Endothelial cell of umbilical vein (primary cell): ENCODE results near the gene ZNF79. TPM values are rescaled to one million over a fixed set of nuclear protein-coding genes. Genes with fewer than 3 reads are reported as not detected.

Source experiments
- BruUV-seq: library from RNA; stranded (reverse); fragments of 400-500 nt; replicated peaks from 2 replicates; lab custom pipeline; 2021; lab: Mats Ljungman, UMichigan
- CTCF ChIA-PET: fragments of 300-600, 350-600 bp; sonication (Branson Sonifier 250); formaldehyde crosslinking; loops from one replicate; lab custom pipeline; 2021; ENCODE audit warnings: antibody characterized with exemption, inconsistent platforms; lab: Charles Lee
- POLR2A ChIA-PET: fragments of 300-600, 350-600 bp; sonication (Branson Sonifier 250); formaldehyde crosslinking; loops from one replicate; lab custom pipeline; 2021; ENCODE audit warnings: antibody characterized with exemption, inconsistent platforms; lab: Charles Lee
- DNase-seq: peaks from one replicate; pipeline ENCODE4 v3.0.0-alpha.2; 2011; ENCODE audit warnings: low read depth, low spot score
- FAIRE-seq: peaks from 2 replicates; lab custom pipeline; 2011; peaks lifted over from hg19 to GRCh38; lab: Jason Lieb, UNC
- H2AFZ ChIP-seq: 2 replicates; pipeline ENCODE4 v1.6.0; 2012; ENCODE audit warnings: low read depth, low read length, control low read depth, inconsistent platforms
- H3K27ac ChIP-seq: 2 replicates; pipeline ENCODE4 v1.5.1; 2011; ENCODE audit warnings: low read depth, mild to moderate bottlenecking, control low read depth, low read length, moderate library complexity; ENCODE audit not compliant: insufficient read depth
- H3K27me3 ChIP-seq, 2 experiments: 2 replicates each; pipeline versions ENCODE4 v1.6.0 to v1.6.1; 2011; ENCODE audit warnings: low read length in 2 of 2, mixed read lengths in 1 of 2; ENCODE audit not compliant: control insufficient read depth in 2 of 2, insufficient read depth in 2 of 2
- H3K36me3 ChIP-seq, 2 experiments: 2 replicates in 1 of 2; 3 replicates in 1 of 2; pipeline ENCODE4 v1.5.1; 2011; ENCODE audit warnings: low read length in 2 of 2, mild to moderate bottlenecking in 1 of 2, moderate library complexity in 1 of 2; ENCODE audit not compliant: control insufficient read depth in 2 of 2, insufficient read depth in 2 of 2; ENCODE audit errors: extremely low read depth in 1 of 2
- H3K4me1 ChIP-seq: 3 replicates; pipeline ENCODE4 v1.5.1; 2011; ENCODE audit warnings: mild to moderate bottlenecking, low read length; ENCODE audit not compliant: control insufficient read depth, insufficient read depth; ENCODE audit errors: extremely low read depth
- H3K4me2 ChIP-seq: 2 replicates; pipeline ENCODE4 v1.6.1; 2011; ENCODE audit warnings: low read length, control low read depth, mixed read lengths; ENCODE audit not compliant: insufficient read depth
- H3K4me3 ChIP-seq, 3 experiments: fragments of 200-600 bp in 1 of 3; sonication (generic), shearing (Covaris generic) in 1 of 3; replicated peaks in 1 of 3; 2 replicates each; pipeline ENCODE4 v1.5.1; 2011 to 2016; ENCODE audit warnings: control low read depth in 3 of 3, low read length in 3 of 3, mild to moderate bottlenecking in 2 of 3, inconsistent platforms in 1 of 3, low read depth in 1 of 3, moderate library complexity in 1 of 3; ENCODE audit not compliant: insufficient read depth in 1 of 3
- H3K79me2 ChIP-seq: 2 replicates; pipeline ENCODE4 v1.6.0; 2012; ENCODE audit warnings: low read length, inconsistent platforms; ENCODE audit not compliant: control insufficient read depth, insufficient read depth
- H3K9ac ChIP-seq: replicated peaks from 2 replicates; pipeline ENCODE3; 2011; ENCODE audit warnings: low read length, control low read depth; ENCODE audit not compliant: insufficient read depth; ENCODE audit errors: extremely low read depth
- H3K9me1 ChIP-seq: replicated peaks from 3 replicates; pipeline ENCODE4 v1.6.0; 2011; ENCODE audit warnings: mild to moderate bottlenecking, low read length; ENCODE audit not compliant: control insufficient read depth, insufficient read depth; ENCODE audit errors: extremely low read depth
- H3K9me3 ChIP-seq: replicated peaks from 2 replicates; pipeline ENCODE4 v1.5.1; 2012; ENCODE audit warnings: low read length, inconsistent platforms; ENCODE audit not compliant: control insufficient read depth, insufficient read depth
- H4K20me1 ChIP-seq: replicated peaks from 2 replicates; pipeline ENCODE3; 2011; ENCODE audit warnings: mild to moderate bottlenecking, low read length; ENCODE audit not compliant: control insufficient read depth, insufficient read depth; ENCODE audit errors: extremely low read depth
- CTCF ChIP-seq, 2 donors: IDR thresholded peaks; 1 replicate in 1 of 2; 2 replicates in 1 of 2; pipeline ENCODE4 v1.5.1; 2011; ENCODE audit warnings: low read length in 2 of 2, mild to moderate bottlenecking in 2 of 2, moderate library complexity in 2 of 2, control low read depth in 1 of 2, inconsistent platforms in 1 of 2, low read depth in 1 of 2; ENCODE audit not compliant: insufficient read depth in 1 of 2; ENCODE audit errors: extremely low read depth in 1 of 2
- EZH2 ChIP-seq: IDR thresholded peaks from 2 replicates; pipeline ENCODE4 v1.6.1; 2012; ENCODE audit warnings: borderline replicate concordance, low read depth, mild to moderate bottlenecking, moderate library complexity, low read length, inconsistent platforms; ENCODE audit not compliant: severe bottlenecking
- FOS ChIP-seq: IDR thresholded peaks from 2 replicates; pipeline ENCODE4 v1.6.1; 2011; ENCODE audit warnings: mild to moderate bottlenecking, low read length, moderate library complexity, borderline replicate concordance; ENCODE audit not compliant: insufficient read depth
- GATA2 ChIP-seq: IDR thresholded peaks from 2 replicates; pipeline ENCODE4 v1.7.0; 2011; ENCODE audit warnings: low read depth, mild to moderate bottlenecking, moderate library complexity, mixed read lengths, low read length; ENCODE audit not compliant: insufficient read length, insufficient read depth
- JUN ChIP-seq: IDR thresholded peaks from 2 replicates; pipeline ENCODE4 v1.6.1; 2011; ENCODE audit warnings: borderline replicate concordance, low read depth; ENCODE audit not compliant: insufficient read length, insufficient read depth
- MAX ChIP-seq: IDR thresholded peaks from 2 replicates; pipeline ENCODE4 v1.6.1; 2011; ENCODE audit not compliant: insufficient read depth, insufficient read length
- MYC ChIP-seq: IDR thresholded peaks from one replicate; pipeline ENCODE4 v1.6.1; 2011; ENCODE audit warnings: mild to moderate bottlenecking, low read depth, low read length
- POLR2A ChIP-seq: IDR thresholded peaks from 2 replicates; pipeline ENCODE4 v1.6.1; 2012; ENCODE audit warnings: low read depth, mild to moderate bottlenecking, control low read depth, low read length
- POLR2AphosphoS5 ChIP-seq: IDR thresholded peaks from 2 replicates; pipeline ENCODE4 v1.6.1; 2012; ENCODE audit warnings: low read depth, mild to moderate bottlenecking, control low read depth, low read length, moderate library complexity; ENCODE audit not compliant: insufficient read depth
- dilution Hi-C: fragments of 300-500 bp; cut with MboI; formaldehyde crosslinking; loops from one replicate; pipeline ENCODE4 v1.15.0; 2019; ENCODE audit warnings: low sequenced_read_pairs; ENCODE audit not compliant: extremely low pct_ligation_motif_present
- intact Hi-C: fragments of 100-400 bp; cut with micrococcal nuclease; formaldehyde crosslinking; loops from one replicate; pipeline ENCODE4 v1.10.0; 2022
- polyA plus RNA-seq, 4 experiments: library from polyadenylated mRNA; depleted of rRNA in 3 of 4; stranded (reverse) in 3 of 4; unstranded in 1 of 4; fragments of >200 nt; gene quantifications; 2 replicates each; pipeline versions ENCODE4 v1.2.1 to v1.2.3, GENCODE V29; 2011 to 2012; ENCODE audit warnings: missing spikeins in 1 of 4
- total RNA-seq: library from RNA; stranded (reverse); gene quantifications from 2 replicates; pipeline ENCODE4 v1.2.3, GENCODE V29; 2021

ZNF79 gene
- total and polyA plus RNA-seq, 2 donors (not counting 3 experiments of a cell fraction or from before 2014, with no cell fraction given) = 6.3 to 10.6 TPM

GRCh38 chr9:127423476-127423933 is 677 bp upstream of the ZNF79 start:
- H3K36me3 ChIP-seq = no peaks in the 10 kb centered on the region
- intact Hi-C loops = no loop called here
- H3K9me1 ChIP-seq = no peaks in the 10 kb centered on the region
- peak overlapping the region; percentile 94 for H2AFZ ChIP-seq
- dilution Hi-C loops = no loop called here
- FAIRE-seq (no peak), DNase-seq (no peak)
- no peaks in the 10 kb centered on the region for H3K27me3 ChIP-seq
- peak overlapping the region; percentile 54 to 90 (median 62) for H3K4me3 ChIP-seq
- ChIA-PET POLR2A (interaction anchor here (0.5 to 1.4 kb wide), 2 partner anchors 14 to 199 kb away, joined by 3 to 5 read pairs; no protein-coding TSS in a partner anchor), CTCF (interaction anchor here (0.8 to 1.9 kb wide), 6 partner anchors 8 to 209 kb away, joined by 3 to 11 read pairs (median 4); partner anchors contain the start of genes LRSAM1 and RPL12)
- peak overlapping the region; percentile 79 for H3K27ac ChIP-seq
- no peaks in the 10 kb centered on the region for H3K9me3 ChIP-seq
- TF ChIP-seq CTCF (IDR thresholded peaks at IDR 0.05; ENCODE audit: extremely low read depth in 1 of 2, insufficient read depth in 1 of 2, low read depth in 1 of 2, low read length in 2 of 2) (no peak), JUN (no peak), MAX (no peak), FOS (no peak), MYC (no peak), POLR2A (no peak), GATA2 (no peak), EZH2 (no peak), POLR2AphosphoS5 (no peak)
- TSS peak; percentile 72 for BruUV-seq
- H3K4me1 ChIP-seq = peaks cover 25% of the 10 kb centered on the region
- no peaks in the 10 kb centered on the region for H4K20me1 ChIP-seq
- H3K79me2 ChIP-seq = peaks cover 42% of the 10 kb centered on the region
- H3K4me2 ChIP-seq = peak overlapping the region; percentile 97
- H3K9ac ChIP-seq = peak overlapping the region; percentile 92
